Prostate gland (tissue), 2 donors: ENCODE measurements around the gene RAB3GAP2.

Experiments
- CTCF ChIP-seq, 4 experiments: fragments of 200-600 bp in 2 of 4; fragments of 450-650 bp in 2 of 4; sonication (generic) in 2 of 4; IDR thresholded peaks; 1 replicate in 3 of 4; 2 replicates in 1 of 4; pipeline ENCODE4 v1.5.1; 2016 to 2019; ENCODE audit warnings: antibody characterized with exemption in 4 of 4, mild to moderate bottlenecking in 2 of 4, moderate library complexity in 2 of 4
- POLR2A ChIP-seq: fragments of 450-650 bp; IDR thresholded peaks from one replicate; pipeline ENCODE4 v1.6.1; 2016; ENCODE audit warnings: antibody characterized with exemption, mild to moderate bottlenecking

GRCh38 chr1:220123889-220124288 is 148.4 kb downstream of the RAB3GAP2 start:
- TF ChIP-seq CTCF (IDR thresholded peaks at IDR 0.05) (no peak), POLR2A (no peak)
